Muscle of arm (tissue), 14 donors: Measurements from ENCODE around the gene TMEM223. TPM values are rescaled to one million over a fixed set of nuclear protein-coding genes. Genes with fewer than 3 reads are reported as not detected.
"Not testable (repeated sequence)": the region's sequence is repeated elsewhere in the genome, so short reads cannot be mapped to it uniquely, and the experiment has no call there.

ENCODE experiments used
- DNase-seq: peaks from one replicate; pipeline ENCODE4 v3.0.0-alpha.2; 2013
- long read RNA-seq, 11 donors: transcript quantifications; one replicate each; lab custom pipeline, GENCODE V29; 2026
- polyA plus RNA-seq, 12 donors: library from polyadenylated mRNA; unstranded; fragments of 120-200 nt; gene quantifications; one replicate each; pipeline ENCODE4 v1.2.1, GENCODE V29; 2013; ENCODE audit not compliant: insufficient read length in 12 of 12

The TMEM223 gene, protein sequence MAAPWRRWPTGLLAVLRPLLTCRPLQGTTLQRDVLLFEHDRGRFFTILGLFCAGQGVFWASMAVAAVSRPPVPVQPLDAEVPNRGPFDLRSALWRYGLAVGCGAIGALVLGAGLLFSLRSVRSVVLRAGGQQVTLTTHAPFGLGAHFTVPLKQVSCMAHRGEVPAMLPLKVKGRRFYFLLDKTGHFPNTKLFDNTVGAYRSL
- 10 to 100 TPM in 10 of 12 donors, not detected in 2; 11.9 to 16.9 (median 15.1) TPM for polyA plus RNA-seq
- long read RNA-seq, donor 1, transcript TMEM223-201 (2 exons, 1,288 nt): major isoform, 31 of 282 reads
- long read RNA-seq, donor 1, partial matches to known transcripts: 139 of 282 reads
- long read RNA-seq, donor 1, other reads (novel, unspliced or antisense): 111 of 282 reads
- long read RNA-seq, donor 2, transcript TMEM223-201 (2 exons, 1,288 nt): major isoform, 14 of 66 reads
- long read RNA-seq, donor 2, partial matches to known transcripts: 21 of 66 reads
- long read RNA-seq, donor 2, other reads (novel, unspliced or antisense): 30 of 66 reads
- long read RNA-seq, donor 3, transcript TMEM223-201 (2 exons, 1,288 nt): major isoform, 5 of 16 reads
- long read RNA-seq, donor 3, partial matches to known transcripts: 11 of 16 reads
- long read RNA-seq, donor 3, other reads (novel, unspliced or antisense): 0 of 16 reads
- long read RNA-seq, donor 4, transcript TMEM223-201 (2 exons, 1,288 nt): major isoform, 8 of 15 reads
- long read RNA-seq, donor 4, partial matches to known transcripts: 0 of 15 reads
- long read RNA-seq, donor 4, other reads (novel, unspliced or antisense): 7 of 15 reads
- long read RNA-seq, donor 5: 0 reads
- long read RNA-seq, donor 6, transcript TMEM223-201 (2 exons, 1,288 nt): major isoform, 9 of 32 reads
- long read RNA-seq, donor 6, partial matches to known transcripts: 11 of 32 reads
- long read RNA-seq, donor 6, other reads (novel, unspliced or antisense): 12 of 32 reads
- long read RNA-seq, donor 7, transcript TMEM223-201 (2 exons, 1,288 nt): major isoform, 6 of 6 reads
- long read RNA-seq, donor 7, partial matches to known transcripts: 0 of 6 reads
- long read RNA-seq, donor 7, other reads (novel, unspliced or antisense): 0 of 6 reads
- long read RNA-seq, donor 8, transcript TMEM223-201 (2 exons, 1,288 nt): major isoform, 20 of 20 reads
- long read RNA-seq, donor 8, partial matches to known transcripts: 0 of 20 reads
- long read RNA-seq, donor 8, other reads (novel, unspliced or antisense): 0 of 20 reads
- long read RNA-seq, donor 9, transcript TMEM223-201 (2 exons, 1,288 nt): major isoform, 10 of 46 reads
- long read RNA-seq, donor 9, partial matches to known transcripts: 7 of 46 reads
- long read RNA-seq, donor 9, other reads (novel, unspliced or antisense): 29 of 46 reads
- long read RNA-seq, donor 10, transcript TMEM223-201 (2 exons, 1,288 nt): major isoform, 14 of 14 reads
- long read RNA-seq, donor 10, partial matches to known transcripts: 0 of 14 reads
- long read RNA-seq, donor 10, other reads (novel, unspliced or antisense): 0 of 14 reads
- long read RNA-seq, donor 11, transcript TMEM223-201 (2 exons, 1,288 nt): major isoform, 16 of 16 reads
- long read RNA-seq, donor 11, partial matches to known transcripts: 0 of 16 reads
- long read RNA-seq, donor 11, other reads (novel, unspliced or antisense): 0 of 16 reads

- DNase-seq: peak; percentile 89
Observed at GRCh38 chr11:62791501-62792201, at the start of gene TMEM223. Gene TMEM223, minus strand, starts transcription at chr11:62792006. Its CDS starts 12 bp downstream, at chr11:62791994.

DNA sequence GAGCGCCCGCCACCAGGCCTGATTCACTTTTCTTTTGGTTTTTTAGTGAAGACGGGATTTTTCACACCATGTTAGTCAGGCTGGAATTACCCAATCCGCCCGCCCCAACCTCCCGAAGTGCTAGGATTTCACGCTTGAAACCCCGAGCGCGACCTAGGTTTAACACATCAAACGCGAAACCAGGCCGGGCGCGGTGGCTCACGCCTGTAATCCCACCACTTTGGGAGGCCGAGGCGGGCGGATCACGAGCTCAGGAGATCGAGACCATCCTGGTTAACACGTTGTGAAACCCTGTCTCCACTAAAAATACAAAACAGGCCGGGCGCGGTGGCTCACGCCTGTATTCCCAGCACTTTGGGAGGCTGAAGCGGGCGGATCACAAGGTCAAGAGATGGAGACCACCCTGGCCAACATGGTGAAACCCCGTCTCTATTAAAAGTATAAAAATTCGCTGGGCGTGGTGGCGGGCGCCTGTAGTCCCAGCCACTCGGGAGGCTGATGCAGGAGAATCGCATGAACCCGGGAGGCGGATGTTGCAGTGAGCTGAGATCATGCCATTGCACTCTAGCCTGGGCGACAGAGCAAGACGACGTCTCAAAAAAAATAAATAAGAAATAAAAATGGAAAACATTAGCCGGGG lies 49.0 kb upstream of the TMEM223 start:
- DNase-seq: not testable (repeated sequence)

GRCh38 chr11:62839050-62839945 lies 47.5 kb upstream of the TMEM223 start, which contains the start of gene WDR74:
Gene WDR74, minus strand, starts transcription at chr11:62839590. Its CDS starts 20 bp downstream, at chr11:62839570.
- peak; percentile 95 for DNase-seq

DNA sequence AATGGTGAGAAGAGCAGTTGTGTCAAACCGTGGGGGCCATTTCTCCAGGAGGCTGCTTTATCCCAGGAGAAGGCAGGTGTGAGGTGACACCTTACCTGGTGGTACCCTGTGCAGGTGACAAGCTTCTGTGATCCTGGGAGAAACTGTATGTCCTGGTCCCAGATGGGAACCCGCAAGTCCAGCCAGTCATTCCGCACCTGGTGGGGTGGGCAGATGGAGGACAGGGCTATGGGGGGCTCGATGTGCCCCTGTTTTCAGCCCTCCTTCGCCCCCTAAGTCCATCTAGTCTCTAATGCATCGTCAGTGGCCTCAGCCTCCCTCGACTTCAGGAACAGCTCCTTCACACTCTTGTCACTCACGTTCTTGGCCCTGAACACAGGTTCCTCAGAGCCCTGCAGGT lies 43.5 kb upstream of the TMEM223 start:
- DNase-seq: no peak

DNA sequence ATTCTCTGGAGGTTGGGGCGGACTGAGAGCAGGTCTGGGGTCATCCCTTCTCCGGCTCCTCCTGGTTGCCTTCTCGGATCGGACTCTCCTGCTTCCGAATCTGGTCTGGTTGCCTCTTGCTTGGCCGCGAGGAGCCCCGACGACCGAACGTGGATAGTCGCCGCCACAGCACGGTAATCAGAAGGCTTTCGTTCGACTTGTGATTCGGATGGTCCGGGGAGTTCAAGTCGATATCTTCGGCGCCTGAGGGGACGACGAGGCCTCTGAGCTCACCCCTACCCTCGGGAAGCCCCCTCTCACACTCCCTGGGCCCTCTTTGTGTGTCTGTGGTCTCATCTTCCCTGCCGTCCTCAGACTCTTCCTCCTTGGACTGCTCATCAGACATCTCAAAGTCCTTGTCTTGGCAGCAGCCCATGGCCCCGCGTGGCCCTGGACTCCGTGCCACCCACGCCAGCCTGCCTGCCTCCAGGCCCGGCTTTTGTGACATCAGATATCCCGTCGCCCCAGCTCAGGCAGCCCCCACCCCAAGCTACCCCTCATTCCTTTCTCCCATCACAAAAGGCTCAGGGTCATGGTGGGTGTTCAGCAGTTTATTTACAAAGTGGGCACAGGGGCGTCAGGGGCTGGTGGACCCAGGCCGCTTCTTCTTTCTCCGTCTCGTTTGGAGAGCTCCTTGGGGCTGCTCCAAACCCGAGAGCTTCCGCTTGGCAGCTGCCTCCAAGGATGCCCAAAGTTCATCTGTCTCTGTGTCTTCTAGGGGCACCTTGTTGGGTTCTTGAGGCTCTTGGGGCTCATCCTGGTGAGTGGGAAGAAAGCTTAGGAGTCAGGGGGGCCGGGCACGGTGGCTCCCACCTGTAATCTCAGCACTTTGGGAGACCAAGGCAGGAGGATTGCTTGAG lies 40.8 kb upstream of the TMEM223 start, which contains the start of gene TEX54:
TEX54 (minus strand) TSS at position 506 of the 899 bp plus-strand sequence.
- DNase-seq: peak; percentile 40

DNA sequence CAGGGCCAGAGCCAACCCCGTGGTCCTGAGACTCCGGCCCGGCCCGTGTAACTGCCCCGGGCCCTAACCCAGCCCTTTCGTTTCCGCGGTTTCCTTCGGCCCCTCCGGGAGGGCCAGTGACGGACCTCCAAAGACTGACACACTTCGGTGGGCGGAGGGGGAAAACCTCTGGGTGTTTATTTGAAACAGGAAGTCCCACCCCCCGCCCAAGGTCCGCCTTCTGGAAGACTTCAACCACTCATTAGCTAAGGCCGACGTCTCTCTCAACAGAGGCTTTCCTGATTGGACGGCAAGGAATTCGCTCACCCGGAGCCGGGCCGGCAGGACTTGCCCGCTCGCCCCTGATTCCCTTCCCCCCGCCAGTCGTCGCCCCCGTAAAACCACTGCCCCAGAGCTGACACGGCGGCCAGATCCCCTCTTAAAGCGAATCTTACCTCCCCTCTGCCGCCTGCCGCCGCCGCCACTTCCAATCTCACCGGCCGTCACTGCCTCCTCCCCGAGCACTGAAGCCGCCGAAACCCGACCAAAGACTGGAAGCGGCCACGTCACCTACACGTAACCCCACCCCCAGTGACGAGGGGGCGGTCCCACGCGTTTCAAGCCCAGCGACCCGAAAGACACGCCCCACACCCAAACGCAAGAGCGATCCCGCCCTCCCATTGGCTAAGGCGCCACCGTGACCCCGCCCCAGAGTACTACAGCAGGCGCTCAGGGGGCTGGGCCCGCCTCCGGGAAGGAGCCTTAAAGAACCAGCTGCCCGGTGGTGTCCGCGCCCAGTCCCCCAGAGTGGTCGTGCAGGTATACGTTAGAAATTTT lies 39.9 kb upstream of the TMEM223 start, which contains the start of gene STX5:
STX5 (minus strand) TSS at position 532 of the 816 bp plus-strand sequence. CDS start 808 bp downstream, outside the sequence.
- peak; percentile 100 for DNase-seq

DNA sequence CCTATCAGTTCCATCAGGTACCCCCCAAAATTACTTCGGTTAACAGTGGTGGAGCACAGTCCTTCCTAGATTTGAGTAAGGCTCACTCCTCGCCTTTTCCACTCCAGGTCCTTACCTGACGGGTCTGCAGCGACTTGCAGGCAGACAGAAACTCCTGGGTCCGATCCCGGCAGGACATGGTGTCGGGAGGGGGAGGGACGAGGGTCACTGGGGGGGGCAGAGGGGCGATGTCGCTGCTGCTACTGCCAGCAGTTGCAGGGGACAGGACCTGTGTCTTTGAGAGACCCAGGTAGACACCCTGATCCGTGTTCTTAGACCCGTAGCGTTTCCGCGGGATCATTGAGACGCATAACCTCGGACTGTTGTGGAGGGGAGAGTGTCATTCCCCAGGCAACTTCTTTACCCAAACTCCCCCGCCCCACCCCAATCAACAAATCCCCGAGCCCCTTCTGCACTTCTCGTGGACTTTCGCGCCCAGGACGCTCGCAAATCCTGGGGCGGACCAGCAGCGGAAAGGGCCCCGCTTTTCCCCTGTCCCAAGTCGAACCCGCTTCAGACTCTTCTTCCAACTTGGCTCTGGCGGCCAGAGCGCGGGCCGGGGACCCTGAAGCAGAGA lies 39.2 kb upstream of the TMEM223 start:
- DNase-seq: no peak

DNA sequence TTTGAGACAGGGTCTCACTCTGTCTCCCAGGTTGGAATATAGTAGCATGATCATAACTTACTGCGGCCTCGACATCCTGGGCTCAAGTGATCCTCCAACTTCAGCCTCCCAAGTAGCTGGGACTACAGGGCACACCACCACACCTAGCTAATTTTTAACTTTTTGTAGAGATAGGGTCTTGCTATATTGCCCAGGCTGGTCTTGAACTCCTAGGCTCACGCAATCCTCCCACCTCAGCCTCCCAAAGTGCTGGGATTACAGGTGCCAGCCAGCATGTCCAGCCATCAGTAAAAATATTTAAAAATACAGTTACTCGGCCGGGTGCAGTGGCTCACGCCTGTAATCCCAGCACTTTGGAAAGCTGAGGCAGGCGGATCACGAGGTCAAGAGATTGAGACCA lies 36.3 kb upstream of the TMEM223 start:
- DNase-seq: not testable (repeated sequence)

DNA sequence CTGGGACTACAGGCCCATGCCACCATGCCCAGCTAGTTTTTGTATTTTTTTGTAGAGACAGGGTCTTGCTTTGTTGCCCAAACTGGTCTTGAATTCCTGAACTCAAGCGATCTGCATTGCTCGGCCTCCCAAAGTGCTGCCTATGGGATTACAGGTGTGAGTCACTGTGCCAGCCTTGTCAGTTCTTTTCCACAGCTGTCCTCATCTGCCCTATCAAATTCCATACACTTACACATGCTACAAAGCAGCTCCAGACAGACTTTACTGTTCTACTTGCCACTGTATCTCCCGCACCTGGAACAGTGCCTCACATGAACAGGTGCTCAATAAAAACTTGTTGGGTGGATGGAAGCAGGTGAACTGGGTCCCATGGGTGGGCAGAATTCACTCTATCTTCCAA lies 31.9 kb upstream of the TMEM223 start:
- DNase-seq: no peak

GRCh38 chr11:62817129-62817528 lies 25.3 kb upstream of the TMEM223 start:
- DNase-seq: no peak

- no peak for DNase-seq
Observed at GRCh38 chr11:62816557-62816956, 24.8 kb upstream of the TMEM223 start.

DNA sequence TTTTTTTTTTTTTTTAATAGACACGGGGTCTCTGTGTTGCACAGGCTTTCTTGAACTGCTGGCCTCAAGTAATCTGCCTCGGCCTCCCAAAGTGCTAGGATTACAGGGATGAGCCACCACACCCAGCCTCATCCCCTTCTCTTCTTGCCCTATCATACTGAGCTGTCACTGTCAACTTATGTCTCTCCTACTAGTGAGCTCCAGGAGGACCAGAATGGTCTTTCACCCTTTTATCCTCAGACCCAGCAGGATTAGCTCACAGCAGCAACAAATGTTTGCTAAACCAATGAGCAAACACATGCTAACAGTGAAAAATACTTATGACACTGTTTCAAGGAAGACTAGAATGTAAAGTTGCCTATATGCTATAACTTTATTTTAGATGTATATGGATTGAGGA lies 19.9 kb upstream of the TMEM223 start:
- no peak for DNase-seq

GRCh38 chr11:62810748-62811147 lies 18.9 kb upstream of the TMEM223 start:
- no peak for DNase-seq

GRCh38 chr11:62806611-62807121 lies 14.9 kb upstream of the TMEM223 start:
- DNase-seq: no peak

- DNase-seq: no peak
Observed at GRCh38 chr11:62805961-62806441, 14.2 kb upstream of the TMEM223 start.
